Neural cell (in vitro differentiated cells): ENCODE data around the gene CBX2.

Experiments used
- CTCF ChIP-seq: fragments of 450-650 bp; IDR thresholded peaks from 2 replicates; pipeline ENCODE4 v1.5.1; 2014; ENCODE audit warnings: antibody characterized with exemption, mild to moderate bottlenecking, moderate library complexity; ENCODE audit not compliant: poor library complexity, severe bottlenecking
- EP300 ChIP-seq: fragments of 450-650 bp; conservative IDR thresholded peaks from 2 replicates; pipeline ENCODE4 v1.6.1; 2014; ENCODE audit warnings: antibody characterized with exemption, mild to moderate bottlenecking, moderate library complexity; ENCODE audit not compliant: poor library complexity, severe bottlenecking
- POLR2AphosphoS5 ChIP-seq: IDR thresholded peaks from 2 replicates; pipeline ENCODE4 v1.6.1; 2012
- RAD21 ChIP-seq: fragments of 450-650 bp; conservative IDR thresholded peaks from 2 replicates; pipeline ENCODE4 v1.6.1; 2014; ENCODE audit warnings: antibody characterized with exemption, mild to moderate bottlenecking, moderate library complexity
- REST ChIP-seq: IDR thresholded peaks from 2 replicates; pipeline ENCODE4 v1.6.1; 2012; ENCODE audit warnings: borderline replicate concordance
- SMC3 ChIP-seq: fragments of 450-650 bp; conservative IDR thresholded peaks from 2 replicates; pipeline ENCODE4 v1.6.1; 2014; ENCODE audit warnings: antibody characterized with exemption, mild to moderate bottlenecking, moderate library complexity; ENCODE audit not compliant: poor library complexity
- TAF1 ChIP-seq: IDR thresholded peaks from 2 replicates; pipeline ENCODE4 v1.6.1; 2012; ENCODE audit warnings: low read depth

- no peak for TF ChIP-seq CTCF
- TF ChIP-seq REST, result no peak
- TF ChIP-seq EP300, result no peak
- no peak for TF ChIP-seq TAF1
- TF ChIP-seq POLR2AphosphoS5, result no peak
- no peak for TF ChIP-seq RAD21
- no peak for TF ChIP-seq SMC3
Observed at GRCh38 chr17:79741401-79741750, 36.6 kb upstream of the CBX2 start.
